ENCODE measurements around the gene ME2.
"Not testable (repeated sequence)": the region's sequence is repeated elsewhere in the genome, so short reads cannot be mapped to it uniquely, and the experiment has no call there.

The ME2 gene

GRCh38 chr18:50911006-50911405 is 32.1 kb downstream of the ME2 start:
- no peak for DNase-seq (ENCODE audit: low read depth in 2 of 3, low spot score in 2 of 3)

DNA sequence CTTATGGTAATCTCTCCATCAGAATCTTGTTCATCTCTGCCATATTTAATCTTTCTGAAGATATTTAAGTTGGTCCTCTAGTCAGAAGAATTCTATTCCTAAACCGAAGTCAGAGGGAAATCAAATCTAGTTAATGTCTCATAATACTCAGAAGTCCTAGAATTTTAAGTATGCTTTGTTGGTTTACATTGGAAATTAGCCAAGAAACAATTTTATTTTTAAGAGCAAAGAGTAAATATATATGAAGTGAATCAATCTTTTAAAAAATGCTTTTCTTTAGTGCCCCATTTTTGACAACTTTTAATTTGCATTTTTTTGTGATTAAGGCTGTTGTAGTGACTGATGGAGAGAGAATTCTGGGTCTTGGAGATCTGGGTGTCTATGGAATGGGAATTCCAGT is 38.1 kb downstream of the ME2 start:
- DNase-seq (ENCODE audit: low read depth in 2 of 3, low spot score in 2 of 3), result no peak

DNA sequence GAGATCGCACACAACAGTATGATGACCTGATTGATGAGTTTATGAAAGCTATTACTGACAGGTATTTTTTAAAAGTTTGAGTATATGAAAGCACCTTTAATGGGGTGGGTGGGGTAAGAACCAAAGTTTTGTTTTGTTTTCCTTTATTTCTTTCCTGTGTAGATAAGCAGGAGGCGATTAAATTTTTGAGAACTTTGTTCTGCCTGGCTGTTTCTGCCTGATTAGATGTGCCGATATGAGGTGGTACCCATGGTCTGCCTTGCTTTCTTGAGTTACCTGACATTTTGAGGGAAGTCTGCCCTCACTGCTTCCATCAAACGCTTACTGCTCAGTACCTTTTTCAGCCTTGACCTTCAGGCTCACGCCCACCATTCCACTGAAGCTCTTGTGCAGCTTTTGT is 39.2 kb downstream of the ME2 start:
- DNase-seq (ENCODE audit: low read depth in 2 of 3, low spot score in 2 of 3), result no peak

GRCh38 chr18:50924372-50924771 is 45.5 kb downstream of the ME2 start:
- no peak for DNase-seq (ENCODE audit: low read depth in 2 of 3, low spot score in 2 of 3)

GRCh38 chr18:50926521-50926920 is 47.6 kb downstream of the ME2 start:
- DNase-seq (ENCODE audit: low read depth in 2 of 3, low spot score in 2 of 3), result no peak

GRCh38 chr18:50928551-50928950 is 49.6 kb downstream of the ME2 start:
- DNase-seq (ENCODE audit: low read depth in 2 of 3, low spot score in 2 of 3), result no peak

GRCh38 chr18:50933684-50934083 is 54.8 kb downstream of the ME2 start:
- DNase-seq (ENCODE audit: low read depth in 2 of 3, low spot score in 2 of 3), result no peak

DNA sequence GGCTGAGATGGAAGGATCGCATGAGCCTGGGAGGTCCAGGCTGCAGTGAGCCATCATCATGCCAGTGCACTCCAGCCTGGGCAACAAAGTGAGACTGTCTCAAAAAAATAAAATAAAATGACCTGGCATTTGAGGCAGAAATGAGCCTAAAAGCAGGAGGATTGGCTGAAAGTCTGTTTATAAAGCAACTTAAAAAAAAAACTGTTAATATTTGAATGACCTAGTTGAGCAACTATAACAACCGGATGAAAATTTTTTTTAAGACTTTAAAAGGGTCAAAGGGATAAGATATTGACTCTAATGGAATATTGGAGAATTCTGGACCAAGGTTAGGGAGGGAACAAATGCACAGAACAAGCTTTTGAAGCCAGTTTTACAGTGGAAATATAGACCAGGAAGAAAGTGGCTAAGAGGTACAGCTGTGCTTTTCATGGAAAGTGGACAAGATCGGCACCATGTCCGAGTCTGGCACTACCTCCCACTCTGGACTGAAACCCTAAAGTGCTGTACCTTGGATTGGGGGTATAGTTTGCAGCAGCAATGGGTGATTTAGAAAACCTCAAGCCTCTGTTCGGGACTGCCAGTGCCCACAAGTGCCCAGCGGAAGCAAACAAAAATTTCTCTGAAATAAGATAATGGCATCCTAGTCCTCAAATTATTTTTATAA is 55.8 kb downstream of the ME2 start:
- DNase-seq (ENCODE audit: low read depth in 2 of 3, low spot score in 2 of 3), result no peak

DNA sequence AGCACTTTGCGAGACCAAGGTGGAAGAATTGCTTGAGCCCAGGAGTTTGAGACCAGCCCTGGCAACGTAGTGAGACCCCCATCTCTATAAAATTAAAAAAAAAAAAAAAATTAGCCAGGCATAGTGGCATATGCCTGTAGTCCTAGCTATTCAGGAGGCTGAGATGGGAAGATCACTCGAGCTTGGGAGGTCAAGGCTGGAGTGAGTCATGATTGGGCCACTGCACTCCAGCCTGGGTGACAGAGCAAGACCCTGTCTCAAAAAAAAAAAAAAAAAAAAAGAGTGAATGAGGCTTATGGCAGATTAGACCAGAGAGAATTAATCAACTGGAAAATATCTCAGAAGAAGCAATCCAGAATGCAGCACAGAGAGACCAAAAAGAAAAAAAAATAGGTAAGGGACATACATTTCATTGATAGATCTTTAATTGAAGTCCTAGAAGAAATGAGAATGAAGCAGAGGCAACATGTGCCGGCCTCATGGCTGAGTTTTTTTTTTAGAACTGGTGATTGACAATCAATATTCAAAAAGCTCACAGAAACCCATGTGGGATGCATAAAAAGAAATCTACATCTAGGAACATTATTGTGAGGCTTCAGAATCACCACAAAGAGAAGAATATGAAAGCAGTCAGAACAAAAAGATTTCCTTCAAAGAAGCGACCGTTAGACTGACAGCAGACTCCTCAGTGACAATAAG is 56.7 kb downstream of the ME2 start:
- no peak for DNase-seq (ENCODE audit: low read depth in 2 of 3, low spot score in 2 of 3)

- DNase-seq (ENCODE audit: low read depth in 2 of 3, low spot score in 2 of 3), result no peak
These were observed 58.3 kb downstream of the ME2 start for GRCh38 chr18:50937183-50937582.

DNA sequence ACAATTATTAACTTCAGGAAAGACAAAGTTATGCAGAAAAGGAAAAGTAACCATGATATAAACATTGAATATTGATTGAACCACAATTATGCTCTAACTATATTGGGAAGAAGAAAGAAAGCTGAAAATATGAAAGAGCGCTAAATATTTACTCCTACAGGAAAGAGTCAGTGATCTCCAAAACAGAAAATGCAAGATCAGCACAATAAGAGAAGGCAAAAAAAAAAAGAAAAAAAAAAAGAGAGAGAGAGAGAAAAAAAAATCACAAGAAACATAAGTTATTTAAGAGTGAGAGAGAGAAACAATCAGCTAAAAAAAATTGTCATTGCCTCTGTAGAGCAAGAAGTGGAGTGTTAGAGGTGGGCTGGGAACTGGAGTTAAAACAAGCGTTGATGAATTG is 60.0 kb downstream of the ME2 start:
- DNase-seq (ENCODE audit: low read depth in 2 of 3, low spot score in 2 of 3), result no peak

GRCh38 chr18:50944245-50944932 is 65.5 kb downstream of the ME2 start:
- DNase-seq (ENCODE audit: low read depth in 2 of 3, low spot score in 2 of 3), result no peak

DNA sequence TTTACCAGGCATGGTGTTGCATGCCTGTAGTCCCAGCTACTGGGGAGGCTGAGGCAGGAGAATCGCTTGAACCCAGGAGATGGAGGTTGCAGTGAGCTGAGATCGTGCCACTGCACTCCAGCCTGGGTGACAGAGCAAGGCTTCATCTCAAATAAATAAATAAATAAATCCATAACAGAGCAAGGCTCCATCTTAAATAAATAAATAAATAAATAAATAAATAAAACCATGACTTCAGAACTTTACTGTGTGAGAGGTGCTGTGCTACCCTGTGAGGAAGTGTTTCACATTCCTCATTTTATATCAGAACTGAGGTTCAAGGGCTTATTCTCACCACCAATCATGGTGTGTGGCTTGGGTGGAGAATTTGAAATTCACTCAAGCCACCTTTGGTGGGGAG is 67.0 kb downstream of the ME2 start:
- DNase-seq (ENCODE audit: low read depth in 2 of 3, low spot score in 2 of 3), result not testable (repeated sequence)

- no peak for DNase-seq (ENCODE audit: low read depth in 2 of 3, low spot score in 2 of 3)
These were observed 69.0 kb downstream of the ME2 start for GRCh38 chr18:50947899-50948298.

- no peak for DNase-seq (ENCODE audit: low read depth in 2 of 3, low spot score in 2 of 3)
These were observed 70.3 kb downstream of the ME2 start for GRCh38 chr18:50949185-50949584.

- DNase-seq (ENCODE audit: low read depth in 2 of 3, low spot score in 2 of 3), result no peak
These were observed 71.7 kb downstream of the ME2 start for GRCh38 chr18:50950626-50951025.

GRCh38 chr18:50953822-50954221 is 74.9 kb downstream of the ME2 start:
- DNase-seq (ENCODE audit: low read depth in 2 of 3, low spot score in 2 of 3), result no peak

DNA sequence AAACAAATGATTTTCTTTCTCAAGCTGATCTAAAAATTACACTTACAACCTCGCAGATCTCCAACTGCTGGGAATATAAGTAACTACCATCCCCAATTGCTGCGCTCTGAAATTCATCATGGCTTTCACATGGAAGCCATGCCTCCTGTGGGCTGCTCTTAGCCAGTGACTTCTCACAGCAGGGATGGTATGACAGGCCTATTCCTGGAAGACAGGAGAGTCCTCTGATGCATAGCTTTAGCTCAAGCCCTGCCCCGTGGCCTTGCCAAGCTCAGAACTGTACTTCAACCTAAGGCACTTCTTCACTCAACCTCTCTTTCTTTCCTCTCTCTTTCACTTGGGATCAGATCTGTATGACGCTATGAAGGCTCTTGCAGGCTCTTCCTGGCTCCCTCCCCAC is 76.3 kb downstream of the ME2 start:
- DNase-seq (ENCODE audit: low read depth in 2 of 3, low spot score in 2 of 3), result no peak

GRCh38 chr18:50956116-50956515 is 77.2 kb downstream of the ME2 start:
- DNase-seq (ENCODE audit: low read depth in 2 of 3, low spot score in 2 of 3), result no peak

DNA sequence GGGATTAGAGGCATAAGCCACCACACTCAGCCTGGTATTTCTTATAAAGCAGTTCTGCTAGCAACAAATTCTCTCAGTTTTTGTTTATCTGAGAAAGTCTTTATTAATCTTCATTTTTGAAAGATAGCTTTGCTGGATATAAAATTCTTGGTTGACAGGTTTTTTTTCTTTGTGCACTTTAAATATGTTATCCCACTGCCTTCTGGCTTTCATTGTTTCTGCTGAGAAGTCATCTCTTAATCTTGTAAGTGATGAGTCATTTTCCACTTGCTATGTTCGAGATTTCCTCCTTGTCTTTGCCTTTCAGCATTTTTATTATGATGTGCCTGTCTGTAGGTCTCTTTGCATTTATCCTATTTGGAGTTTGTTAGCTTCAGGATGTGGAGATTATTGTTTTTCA is 83.1 kb downstream of the ME2 start:
- no peak for DNase-seq (ENCODE audit: low read depth in 2 of 3, low spot score in 2 of 3)

DNA sequence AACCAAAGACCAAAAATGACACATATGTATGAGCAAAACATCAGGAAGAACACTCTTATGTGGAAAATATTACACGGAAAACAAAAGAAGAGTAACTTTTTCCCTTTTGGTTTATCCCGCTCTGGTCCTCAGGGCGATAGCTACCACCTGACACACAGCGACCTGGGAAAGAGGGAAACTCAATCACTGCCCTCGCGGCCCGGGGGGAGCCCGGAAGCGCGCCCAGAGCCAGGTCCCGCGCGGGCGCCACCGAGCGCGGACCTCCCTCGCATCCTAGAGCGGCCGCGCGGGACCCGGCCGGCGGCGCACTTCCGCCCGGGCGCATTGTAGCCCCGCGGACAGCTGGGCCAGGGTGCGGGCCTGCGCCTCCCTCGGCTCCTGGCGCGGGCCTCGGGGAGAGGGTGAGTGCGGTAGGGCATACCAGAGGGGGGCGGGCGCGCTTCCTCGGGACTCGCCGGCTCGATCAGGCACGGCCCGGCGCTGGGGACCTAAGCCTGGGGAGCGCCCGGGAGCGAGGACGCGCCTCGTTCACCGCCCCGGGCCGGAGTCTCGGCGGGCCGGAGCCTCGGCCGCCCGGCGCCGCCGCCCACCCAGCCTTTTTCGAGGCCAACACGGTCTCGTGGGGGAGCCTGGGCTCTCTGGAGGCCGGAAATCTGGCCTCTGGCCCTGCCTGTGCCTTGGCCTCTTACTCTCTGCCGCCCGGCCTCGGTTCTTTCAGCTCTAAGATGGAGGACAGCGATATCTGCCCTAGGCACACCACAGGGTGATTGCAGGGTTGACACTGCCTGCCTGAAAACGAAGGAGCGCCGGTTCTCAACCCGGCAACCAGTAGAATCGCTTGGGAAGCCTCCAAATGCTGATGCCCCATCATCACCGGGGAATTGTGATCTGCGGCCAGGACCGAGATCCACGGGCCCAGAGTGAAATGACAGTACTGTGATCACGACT is 89.1 kb downstream of the ME2 start, which contains the start of gene ELAC1:
Gene ELAC1 (plus strand): TSS at position 327 of the 948 bp plus-strand sequence. CDS start 6,365 bp downstream, outside the sequence.
- DNase-seq (ENCODE audit: low read depth in 2 of 3, low spot score in 2 of 3), result peak; percentile 36 to 51 (median 44)

Measured in activated CD8-positive, alpha-beta memory T cell treated with anti-CD3 and anti-CD28 coated beads for 48 hours (primary cell).